ENCODE data around the gene GNAT1.

The GNAT1 gene

GRCh38 chr3:50162034-50162883 lies 29.2 kb upstream of the GNAT1 start:
- DNase-seq (ENCODE audit: low read depth in 3 of 3), result no peak

- no peak for DNase-seq (ENCODE audit: low read depth in 3 of 3)
These were observed 27.6 kb upstream of the GNAT1 start for GRCh38 chr3:50163572-50164455.

GRCh38 chr3:50164481-50164880 lies 26.9 kb upstream of the GNAT1 start:
- DNase-seq (ENCODE audit: low read depth in 3 of 3), result no peak

GRCh38 chr3:50164984-50165909 lies 26.2 kb upstream of the GNAT1 start:
- no peak for DNase-seq (ENCODE audit: low read depth in 3 of 3)

- DNase-seq (ENCODE audit: low read depth in 3 of 3), result no peak
These were observed 25.4 kb upstream of the GNAT1 start for GRCh38 chr3:50165910-50166538.

GRCh38 chr3:50166620-50167019 lies 24.8 kb upstream of the GNAT1 start:
- no peak for DNase-seq (ENCODE audit: low read depth in 3 of 3)

- DNase-seq (ENCODE audit: low read depth in 3 of 3), result no peak
These were observed 24.2 kb upstream of the GNAT1 start for GRCh38 chr3:50167069-50167840.

GRCh38 chr3:50167841-50168209 lies 23.6 kb upstream of the GNAT1 start:
- DNase-seq (ENCODE audit: low read depth in 3 of 3), result no peak

- DNase-seq (ENCODE audit: low read depth in 3 of 3), result no peak
These were observed 23.0 kb upstream of the GNAT1 start for GRCh38 chr3:50168388-50168787.

GRCh38 chr3:50168791-50169190 lies 22.6 kb upstream of the GNAT1 start:
- no peak for DNase-seq (ENCODE audit: low read depth in 3 of 3)

GRCh38 chr3:50169232-50169832 lies 22.1 kb upstream of the GNAT1 start:
- DNase-seq (ENCODE audit: low read depth in 3 of 3), result no peak

- DNase-seq (ENCODE audit: low read depth in 3 of 3), result no peak
These were observed 21.6 kb upstream of the GNAT1 start for GRCh38 chr3:50169858-50170257.

- DNase-seq (ENCODE audit: low read depth in 3 of 3), result no peak
These were observed 20.7 kb upstream of the GNAT1 start for GRCh38 chr3:50170689-50171088.

- DNase-seq (ENCODE audit: low read depth in 3 of 3), result no peak
These were observed 19.7 kb upstream of the GNAT1 start for GRCh38 chr3:50171540-50172301.

- DNase-seq (ENCODE audit: low read depth in 3 of 3), result no peak
These were observed 18.7 kb upstream of the GNAT1 start for GRCh38 chr3:50172626-50173220.

GRCh38 chr3:50173685-50174516 lies 17.5 kb upstream of the GNAT1 start:
- DNase-seq (ENCODE audit: low read depth in 3 of 3), result no peak

GRCh38 chr3:50174517-50174895 lies 16.9 kb upstream of the GNAT1 start:
- DNase-seq (ENCODE audit: low read depth in 3 of 3), result no peak

- no peak for DNase-seq (ENCODE audit: low read depth in 3 of 3)
These were observed 16.4 kb upstream of the GNAT1 start for GRCh38 chr3:50174947-50175524.
